B cell (primary cell): ENCODE results near the gene ZNF808.

ENCODE experiments used
- CTCF ChIP-seq: fragments of 200-600 bp; IDR thresholded peaks from one replicate; pipeline ENCODE4 v1.8.0; 2022; ENCODE audit warnings: antibody characterized with exemption, mild to moderate bottlenecking
- EZH2 ChIP-seq: IDR thresholded peaks from 2 replicates; pipeline ENCODE4 v1.6.1; 2012; ENCODE audit warnings: borderline replicate concordance, low read depth, mild to moderate bottlenecking, moderate library complexity, low read length; ENCODE audit not compliant: insufficient read depth, poor library complexity, severe bottlenecking

- TF ChIP-seq CTCF (no peak), EZH2 (no peak)
Measured at GRCh38 chr19:52542984-52543664, 15.7 kb downstream of the ZNF808 start.
